Activated CD8-positive, alpha-beta memory T cell treated with anti-CD3 and anti-CD28 coated beads for 4 hours (primary cell): Measurements from ENCODE around the gene CCDC170.

Source experiments
- DNase-seq, 2 donors: peaks; one replicate each; pipeline ENCODE4 v3.0.0-alpha.2; 2020; ENCODE audit warnings: low read depth in 2 of 2

CCDC170 gene

DNA sequence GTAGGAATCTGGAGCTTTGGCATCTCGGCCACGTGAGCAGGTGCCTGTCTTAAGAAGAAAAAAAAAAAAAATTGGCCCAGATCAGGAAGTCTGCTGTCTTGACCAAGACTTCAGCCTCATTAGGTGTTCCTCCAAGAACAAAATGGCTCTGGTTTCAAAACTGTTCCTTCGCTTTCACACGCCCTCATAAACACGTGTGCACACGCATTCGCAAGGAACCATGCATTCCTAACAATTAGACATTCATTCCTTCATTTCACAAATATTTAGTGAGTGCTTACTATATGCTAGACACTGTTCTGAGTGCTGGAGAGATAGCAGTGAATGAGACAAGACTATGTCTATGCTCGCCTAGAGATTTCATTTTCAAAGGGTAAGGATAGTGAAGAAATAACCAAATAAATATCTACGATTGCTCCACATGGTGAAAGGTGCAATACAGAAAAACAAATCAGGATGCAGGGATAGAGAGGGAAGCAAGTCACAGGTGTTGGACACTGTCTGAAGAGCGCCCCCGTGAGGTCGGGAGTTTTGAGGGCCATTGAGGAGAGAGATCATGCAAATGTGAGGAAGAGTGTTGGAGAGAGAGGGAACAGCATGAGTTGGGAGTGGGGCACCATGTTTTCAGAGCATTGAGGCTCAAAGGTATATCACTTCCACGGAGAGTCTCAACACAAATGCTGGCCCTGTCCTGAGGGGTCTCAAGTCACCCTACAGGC lies 53.3 kb downstream of the CCDC170 start:
- DNase-seq = no peak

DNA sequence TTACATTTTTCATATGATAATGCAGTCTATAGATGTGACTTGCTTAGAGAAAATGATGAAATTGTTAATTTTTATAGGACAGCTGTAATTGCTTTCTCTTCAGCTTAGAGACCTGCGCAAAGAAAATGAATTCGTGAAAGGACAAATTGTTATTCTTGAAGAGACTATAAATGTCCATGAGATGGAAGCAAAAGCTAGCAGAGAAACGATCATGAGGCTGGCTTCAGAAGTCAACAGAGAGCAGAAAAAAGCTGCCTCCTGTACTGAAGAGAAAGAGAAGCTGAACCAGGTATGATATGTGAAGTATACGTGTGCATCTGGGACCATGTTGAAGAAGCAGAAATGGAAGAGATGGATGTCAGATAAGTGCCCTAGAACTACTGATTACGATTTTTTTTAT lies 54.4 kb downstream of the CCDC170 start:
- DNase-seq = no peak

- no peak for DNase-seq
Observed at GRCh38 chr6:151549790-151550189, 56.0 kb downstream of the CCDC170 start.

DNA sequence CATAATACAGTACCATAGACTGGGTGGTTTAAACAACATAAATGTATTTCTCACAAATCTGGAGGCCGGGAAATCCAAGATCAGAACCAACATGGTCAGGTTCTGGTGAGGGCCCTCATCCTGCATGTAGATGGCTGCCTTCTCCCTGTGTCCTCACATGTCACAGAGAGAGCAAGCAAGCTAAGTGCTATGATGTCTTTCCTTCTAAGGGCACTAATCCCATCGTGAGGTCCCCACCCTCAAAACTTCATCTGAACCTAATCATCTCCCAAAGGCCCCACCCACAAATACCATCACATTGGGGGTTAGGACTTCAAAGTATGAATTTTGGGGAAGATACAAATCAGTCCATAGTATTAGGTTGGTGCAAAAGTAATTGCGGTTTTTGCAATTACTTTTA lies 56.8 kb downstream of the CCDC170 start:
- DNase-seq = no peak

DNA sequence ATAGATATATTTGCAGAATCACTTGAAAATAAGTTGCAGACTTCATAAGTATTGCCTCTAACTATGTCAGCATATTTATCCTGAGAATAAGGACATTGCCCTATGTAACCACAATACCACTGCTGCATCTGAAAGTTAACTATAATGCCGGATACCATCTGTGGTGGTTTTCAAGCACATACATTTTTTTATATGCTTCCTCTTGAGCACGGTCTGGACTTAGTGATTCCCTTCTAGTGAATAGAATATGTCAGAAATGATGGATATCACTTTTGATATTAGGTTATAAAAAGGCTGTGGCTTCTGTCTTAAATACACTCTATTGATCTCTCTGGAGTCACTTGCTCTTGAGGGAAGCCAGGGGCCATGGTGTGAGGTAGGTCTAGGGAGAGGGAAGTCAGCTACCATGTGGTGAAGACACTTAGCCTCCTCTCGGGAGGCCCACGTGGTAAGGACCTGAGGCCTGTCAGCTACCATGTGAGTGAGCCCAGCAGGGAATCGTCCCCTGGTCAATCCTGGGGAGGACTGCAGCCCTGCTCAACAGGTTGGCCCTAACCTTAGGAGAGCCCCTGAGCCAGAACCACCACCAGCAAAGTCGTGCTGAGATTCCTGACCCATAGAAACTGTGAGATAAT lies 57.5 kb downstream of the CCDC170 start:
- DNase-seq = no peak

DNA sequence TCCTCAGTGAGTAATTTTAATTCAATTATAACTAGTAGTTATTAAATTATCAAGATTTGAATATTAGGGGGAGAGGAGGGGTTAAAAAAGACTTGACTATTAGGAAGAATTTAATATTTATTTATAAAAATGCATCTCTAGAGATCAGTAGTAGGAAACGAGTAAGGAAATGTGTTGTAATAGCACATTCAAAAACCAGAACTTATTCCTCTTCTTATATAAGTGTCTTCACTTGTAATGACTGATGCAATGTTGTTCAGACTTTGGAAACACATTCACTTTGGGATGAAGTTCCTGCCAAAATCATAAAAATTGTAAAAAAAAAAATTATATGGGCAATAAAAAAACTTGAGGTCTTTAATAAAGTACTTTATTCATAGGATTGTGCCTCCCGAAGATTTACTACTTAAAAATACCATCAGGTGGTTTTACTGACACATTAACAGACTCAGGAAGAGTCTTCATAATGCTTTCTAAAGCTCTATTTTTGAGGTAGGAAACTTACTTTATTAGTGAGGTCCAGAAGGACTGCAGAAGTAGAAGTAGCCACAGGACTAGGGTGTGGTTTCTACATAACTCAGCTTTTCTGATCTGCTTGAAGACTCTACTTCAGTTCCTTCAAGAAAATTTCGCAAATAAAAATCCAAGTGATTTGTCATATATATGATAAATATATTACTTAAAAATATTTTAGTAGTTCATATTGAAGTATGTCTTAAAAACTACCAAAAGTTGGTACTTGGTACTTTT lies 59.8 kb downstream of the CCDC170 start:
- DNase-seq = no peak

DNA sequence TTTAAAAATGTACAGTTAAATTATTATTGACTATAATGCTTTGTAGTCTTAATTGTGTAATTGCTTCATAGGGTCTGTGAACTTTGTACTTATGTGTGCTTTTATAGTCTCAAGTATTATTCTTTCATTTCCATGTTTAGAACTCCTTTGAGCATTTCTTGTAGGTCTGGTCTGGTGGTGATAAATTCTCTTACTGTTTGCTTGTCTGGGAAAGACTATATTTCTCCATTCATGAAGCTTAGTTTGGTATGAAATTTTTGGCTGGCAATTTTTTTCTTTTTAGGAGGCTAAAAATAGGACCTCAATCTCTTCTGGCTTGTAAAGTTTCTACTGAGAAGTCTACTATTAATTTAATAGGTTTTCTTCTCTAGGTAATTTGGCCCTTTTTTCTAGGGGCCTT lies 67.4 kb downstream of the CCDC170 start:
- DNase-seq = no peak

DNA sequence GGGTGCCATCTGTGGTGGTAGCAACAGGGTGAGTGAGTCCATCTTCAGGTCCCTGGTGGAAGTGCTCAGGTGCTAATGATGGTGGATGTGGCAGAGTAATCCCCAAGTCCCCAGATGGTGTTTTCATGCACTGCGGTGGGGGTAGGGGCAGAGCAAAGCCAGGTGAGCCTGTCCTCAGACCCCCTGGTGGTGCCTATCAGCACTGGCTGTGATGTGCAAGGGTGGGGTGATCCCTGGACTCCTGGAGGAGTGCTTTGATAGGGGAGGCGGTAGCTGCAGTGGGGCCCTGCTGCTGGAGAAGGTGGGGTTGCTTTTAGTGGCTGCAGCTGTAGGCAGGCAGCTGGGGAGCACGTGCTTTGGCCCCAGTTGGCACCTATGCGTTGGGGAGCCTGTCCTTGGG lies 70.8 kb downstream of the CCDC170 start:
- DNase-seq = no peak

DNA sequence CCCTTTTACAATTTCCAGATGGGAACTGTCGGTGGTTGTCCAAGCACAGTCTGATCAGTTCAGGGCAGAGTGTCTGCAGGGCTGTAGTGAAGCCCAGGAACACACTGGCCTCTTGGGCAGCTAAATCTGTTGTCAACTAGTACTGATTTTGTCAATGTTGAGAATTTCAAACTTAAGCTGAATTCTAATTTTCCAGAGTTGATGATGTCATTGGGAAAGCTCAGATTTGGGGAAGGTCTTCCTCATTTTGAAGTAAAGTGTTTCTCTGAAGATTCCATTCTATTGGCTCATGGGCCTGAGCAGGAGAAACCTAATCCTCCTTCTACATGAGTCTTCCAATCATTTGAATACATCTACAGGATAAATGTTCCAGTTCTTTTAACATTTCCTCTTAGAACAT lies 72.1 kb downstream of the CCDC170 start:
- DNase-seq = no peak

GRCh38 chr6:151566557-151566956 lies 72.7 kb downstream of the CCDC170 start:
- DNase-seq = no peak

DNA sequence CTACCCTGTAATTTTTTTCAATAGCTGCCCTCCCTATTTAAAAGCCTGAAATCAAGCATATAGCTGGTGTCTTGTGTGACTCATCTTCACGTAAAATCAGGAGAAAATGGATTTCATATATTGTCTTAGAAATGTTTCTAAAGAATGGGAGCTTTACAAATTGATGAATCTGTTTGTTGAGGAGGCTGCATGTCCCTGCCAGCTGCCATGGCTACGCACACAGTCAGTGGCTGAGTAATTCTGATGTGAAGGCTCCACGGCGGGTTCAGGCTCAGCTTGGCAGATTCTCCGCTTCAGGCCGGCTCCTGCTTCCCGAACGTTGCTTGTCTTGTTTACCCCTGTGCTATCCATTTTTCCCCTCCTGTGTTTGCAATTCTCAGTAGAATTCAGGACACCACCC lies 82.8 kb downstream of the CCDC170 start:
- no peak for DNase-seq

DNA sequence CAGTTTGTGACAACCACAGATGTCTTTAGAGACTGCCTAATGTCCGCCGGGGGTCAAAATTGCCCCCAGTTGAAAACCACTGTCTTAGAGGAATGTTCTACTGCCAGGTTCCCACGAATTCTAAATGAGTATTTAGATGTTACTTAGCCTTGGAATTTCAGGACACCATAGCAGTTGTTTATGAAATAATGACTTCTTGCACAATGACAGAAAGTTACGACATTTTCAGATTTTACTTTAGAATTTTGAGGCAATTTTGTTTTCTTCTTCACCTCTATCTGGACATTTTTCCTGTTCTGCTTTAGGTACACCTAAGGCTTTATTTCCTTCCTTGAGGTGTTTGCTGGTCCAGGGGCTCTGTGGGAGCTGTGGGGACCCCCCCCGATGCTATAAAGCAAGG lies 83.4 kb downstream of the CCDC170 start:
- no peak for DNase-seq

DNA sequence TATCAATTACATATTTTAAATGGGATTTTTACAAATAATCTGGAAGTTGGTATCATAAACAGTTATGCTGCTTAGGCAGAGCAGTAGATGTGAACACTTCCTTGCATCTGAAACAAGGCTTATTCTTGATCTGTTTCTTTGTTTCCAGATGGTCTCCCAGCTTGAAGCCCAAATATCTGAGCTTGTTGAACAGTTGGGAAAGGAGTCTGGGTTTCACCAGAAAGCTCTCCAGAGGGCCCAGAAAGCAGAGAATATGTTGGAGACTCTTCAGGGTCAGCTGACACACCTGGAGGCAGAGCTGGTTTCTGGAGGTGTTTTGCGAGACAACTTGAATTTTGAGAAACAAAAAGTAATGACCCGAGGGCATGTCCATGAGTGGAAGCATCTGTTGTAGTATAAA lies 91.9 kb downstream of the CCDC170 start:
- DNase-seq = no peak

DNA sequence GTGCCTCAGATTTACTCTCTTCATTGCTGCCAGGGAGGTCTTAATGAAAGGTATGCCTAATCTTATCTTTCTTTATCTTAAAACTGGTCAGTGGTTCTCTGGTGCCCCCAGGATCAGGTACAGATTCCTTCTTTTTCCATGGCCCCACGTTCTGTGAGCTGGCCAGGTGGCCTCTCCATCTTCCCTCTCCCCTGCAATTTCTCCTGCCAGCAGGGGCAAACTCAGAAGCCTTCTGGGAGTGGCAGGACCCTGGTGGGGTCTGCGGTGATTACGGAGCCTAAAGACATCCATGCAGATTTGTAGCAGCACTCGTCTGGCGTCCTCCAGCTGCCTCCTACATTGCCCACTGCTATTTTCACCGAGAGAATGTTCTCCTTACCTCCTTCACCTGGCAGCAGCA lies 95.8 kb downstream of the CCDC170 start:
- DNase-seq = no peak

DNA sequence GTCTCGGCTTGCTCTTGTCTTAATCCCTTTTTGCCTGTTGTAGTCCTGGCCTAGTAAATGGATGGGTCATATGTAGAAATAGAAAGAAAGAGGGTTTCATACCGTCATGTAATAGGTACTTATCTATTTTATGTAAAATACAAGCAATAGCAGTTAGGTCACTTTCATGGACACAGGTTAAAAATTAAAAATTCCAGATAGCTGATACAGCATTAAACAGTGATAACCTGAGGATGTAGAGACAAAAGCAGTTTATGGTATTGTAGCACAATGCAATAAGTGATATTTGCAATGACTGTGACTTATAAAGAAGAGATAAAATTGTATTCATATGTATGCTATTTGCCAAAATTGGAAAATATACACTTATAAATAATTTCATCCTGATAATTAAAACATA lies 96.9 kb downstream of the CCDC170 start:
- DNase-seq = no peak

DNA sequence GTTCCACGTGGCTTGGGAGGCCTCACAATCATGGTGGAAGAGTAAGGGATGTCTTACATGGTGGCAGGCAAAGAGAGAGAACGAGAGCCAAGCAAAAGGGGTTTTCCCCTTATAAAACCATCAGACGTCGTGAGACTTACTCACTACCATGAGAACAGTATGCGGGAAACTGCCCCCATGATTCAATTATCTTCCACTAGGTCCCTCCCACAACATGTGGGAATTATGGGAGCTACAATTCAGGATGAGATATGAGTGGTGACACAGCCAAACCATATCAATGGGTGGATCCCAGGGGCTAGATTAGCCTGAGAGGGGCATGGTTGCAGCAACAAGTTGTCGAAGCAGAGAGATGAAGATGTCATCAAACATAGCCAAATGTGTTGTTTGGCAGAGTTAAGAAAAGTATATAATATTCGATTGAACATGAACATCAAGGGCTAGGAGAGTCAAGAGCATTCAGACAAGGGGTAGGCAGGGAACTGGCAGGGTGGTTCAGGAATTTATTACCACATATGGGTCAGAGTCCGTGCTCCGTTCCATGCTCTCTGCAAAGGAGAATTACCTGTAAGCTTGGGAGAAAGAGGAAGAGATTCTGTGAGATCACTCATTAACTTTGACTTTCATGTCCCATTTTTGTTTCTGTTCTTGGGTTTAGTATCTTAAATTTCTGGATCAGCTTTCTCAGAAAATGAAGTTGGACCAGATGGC lies 98.8 kb downstream of the CCDC170 start:
- no peak for DNase-seq

DNA sequence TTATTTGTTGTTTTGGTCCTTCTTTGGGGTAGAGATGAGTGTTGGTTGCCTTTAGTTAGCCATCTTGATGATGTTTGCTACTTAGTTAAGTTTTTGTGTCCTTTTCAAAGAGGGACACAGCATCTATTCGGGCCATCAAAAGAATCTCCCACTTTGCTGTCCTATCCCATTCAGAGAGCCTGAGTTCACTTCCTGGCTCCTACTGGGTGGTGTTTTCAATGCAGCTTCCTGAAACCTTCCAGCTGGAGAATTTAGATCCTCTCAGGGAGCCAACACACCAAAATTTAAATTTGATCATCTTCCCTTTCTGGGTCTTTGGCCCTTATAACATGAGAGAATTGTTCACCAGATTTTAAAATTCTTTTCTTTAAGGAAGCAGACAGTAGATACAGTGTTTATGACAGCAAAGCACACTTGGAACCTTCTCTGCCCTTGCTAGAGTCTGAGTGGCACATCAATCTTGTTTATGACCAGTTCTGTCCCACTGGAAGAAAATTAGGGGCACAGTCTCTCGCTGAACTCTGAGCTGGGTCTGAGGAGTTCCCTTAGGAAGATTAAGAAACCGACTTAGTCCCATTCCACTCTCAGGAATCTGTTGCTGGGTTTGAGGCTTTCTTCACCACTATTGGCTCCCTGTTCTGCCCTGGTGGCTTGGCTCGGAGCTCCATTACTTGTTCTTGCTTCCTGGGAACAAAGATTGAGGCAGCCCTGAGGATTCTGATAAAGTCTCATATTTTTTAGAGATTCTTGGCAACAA lies 115.5 kb downstream of the CCDC170 start:
- no peak for DNase-seq

- no peak for DNase-seq
Observed at GRCh38 chr6:151610326-151610725, 116.5 kb downstream of the CCDC170 start.

GRCh38 chr6:151614630-151615029 lies 120.8 kb downstream of the CCDC170 start:
- DNase-seq = no peak

DNA sequence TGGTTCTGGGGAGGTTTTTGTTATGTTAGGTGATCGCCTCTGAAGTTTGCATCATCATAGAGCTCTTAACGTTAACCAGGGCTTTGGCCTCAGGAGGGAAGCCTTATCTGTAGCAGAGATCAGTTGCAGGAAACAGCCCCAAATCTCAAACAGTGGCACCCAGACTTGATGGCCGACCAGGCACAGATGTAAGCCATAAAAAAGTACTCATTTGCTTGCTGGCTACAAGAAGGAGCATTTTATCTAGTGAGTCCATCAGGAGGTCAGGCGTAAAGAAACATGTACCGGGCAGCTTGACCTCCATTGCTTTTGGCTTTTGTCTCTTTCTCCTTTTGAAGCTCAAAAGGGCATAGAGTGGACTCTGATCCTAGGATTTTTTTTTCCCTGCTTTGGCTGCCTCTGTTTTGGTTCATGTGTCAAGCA lies 122.3 kb downstream of the CCDC170 start:
- no peak for DNase-seq

- no peak for DNase-seq
Observed at GRCh38 chr6:151616600-151616999, 122.8 kb downstream of the CCDC170 start.

GRCh38 chr6:151617539-151617938 lies 123.7 kb downstream of the CCDC170 start:
- no peak for DNase-seq
